Stomach smooth muscle (tissue), 2 donors: Measurements from ENCODE around the gene PSG6.
"Not testable (repeated sequence)": the region's sequence is repeated elsewhere in the genome, so short reads cannot be mapped to it uniquely, and the experiment has no call there.

Source experiments
- H3K27ac ChIP-seq: one replicate; pipeline ENCODE4 v1.7.0; 2013; ENCODE audit warnings: mild to moderate bottlenecking, low read length, inconsistent platforms
- H3K27me3 ChIP-seq, 2 donors: one replicate each; pipeline ENCODE4 v1.7.0; 2013; ENCODE audit warnings: low read length in 2 of 2; ENCODE audit not compliant: insufficient read depth in 2 of 2, control insufficient read depth in 1 of 2
- H3K36me3 ChIP-seq, 2 donors: one replicate each; pipeline ENCODE4 v1.7.0; 2013; ENCODE audit warnings: low read length in 2 of 2; ENCODE audit not compliant: control insufficient read depth in 2 of 2, insufficient read depth in 2 of 2
- H3K4me1 ChIP-seq: one replicate; pipeline ENCODE4 v1.7.0; 2013; ENCODE audit warnings: low read length; ENCODE audit not compliant: control insufficient read depth, insufficient read depth
- H3K4me3 ChIP-seq, 2 donors: one replicate each; pipeline ENCODE4 v1.7.0; 2013; ENCODE audit warnings: low read length in 2 of 2
- H3K9ac ChIP-seq, 2 donors: one replicate each; pipeline ENCODE4 v1.7.0; 2013; ENCODE audit warnings: low read length in 2 of 2, mild to moderate bottlenecking in 1 of 2
- H3K9me3 ChIP-seq, 2 donors: one replicate each; pipeline ENCODE4 v1.7.0; 2013; ENCODE audit warnings: low read length in 2 of 2; ENCODE audit not compliant: control insufficient read depth in 2 of 2
- donor health status: healthy.
- donor health status: Pancreatic carcinoma.

PSG6 gene

DNA sequence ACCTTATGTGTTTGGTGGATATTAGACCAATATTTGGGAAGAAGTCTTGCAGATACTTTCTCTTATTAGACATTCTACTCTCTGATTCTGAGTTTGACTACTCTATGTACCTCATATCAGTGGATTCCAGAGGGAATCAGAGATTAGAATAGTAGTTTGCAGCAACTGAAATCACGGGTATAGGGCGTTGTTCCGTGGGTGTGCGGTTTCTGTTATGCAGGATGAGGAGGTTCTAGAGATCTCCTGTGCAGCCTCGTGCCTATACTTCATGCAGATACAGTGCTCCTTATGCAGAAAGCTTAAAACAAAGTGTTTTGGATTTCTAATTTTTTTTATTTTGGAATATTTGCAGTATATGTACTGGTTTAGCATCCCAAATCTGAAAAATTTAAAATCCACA is 6.0 kb downstream of the PSG6 start:
- H3K9ac ChIP-seq, H3K27me3 ChIP-seq, H3K4me1 ChIP-seq, H3K4me3 ChIP-seq, H3K27ac ChIP-seq, H3K36me3 ChIP-seq, H3K9me3 ChIP-seq: not testable (repeated sequence)

DNA sequence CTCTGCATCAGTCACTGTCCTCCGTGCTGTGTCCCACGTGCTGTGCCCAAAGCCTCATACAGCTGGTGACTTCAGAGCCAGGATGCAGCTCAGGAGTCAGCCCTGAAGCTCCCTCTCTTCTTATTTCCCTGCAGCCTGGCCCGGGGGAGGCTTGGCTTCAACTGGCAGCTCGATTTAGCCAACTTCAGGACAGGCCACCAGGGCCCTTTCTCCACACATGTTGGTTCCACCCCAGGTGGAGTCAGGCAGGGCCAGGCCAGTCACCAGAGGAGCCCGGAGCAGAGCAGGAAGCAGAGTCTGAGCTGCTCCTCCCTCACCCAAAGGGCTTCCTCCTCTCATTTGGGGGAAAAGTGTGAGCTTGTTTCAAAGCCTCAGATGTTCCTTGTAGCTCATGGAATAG is 11.5 kb downstream of the PSG6 start:
- H3K27ac ChIP-seq, H3K9ac ChIP-seq, H3K9me3 ChIP-seq, H3K4me1 ChIP-seq, H3K4me3 ChIP-seq, H3K27me3 ChIP-seq, H3K36me3 ChIP-seq: not testable (repeated sequence)

GRCh38 chr19:42900561-42900960 is 17.1 kb downstream of the PSG6 start:
- H3K27me3 ChIP-seq, H3K9me3 ChIP-seq: not testable (repeated sequence)

DNA sequence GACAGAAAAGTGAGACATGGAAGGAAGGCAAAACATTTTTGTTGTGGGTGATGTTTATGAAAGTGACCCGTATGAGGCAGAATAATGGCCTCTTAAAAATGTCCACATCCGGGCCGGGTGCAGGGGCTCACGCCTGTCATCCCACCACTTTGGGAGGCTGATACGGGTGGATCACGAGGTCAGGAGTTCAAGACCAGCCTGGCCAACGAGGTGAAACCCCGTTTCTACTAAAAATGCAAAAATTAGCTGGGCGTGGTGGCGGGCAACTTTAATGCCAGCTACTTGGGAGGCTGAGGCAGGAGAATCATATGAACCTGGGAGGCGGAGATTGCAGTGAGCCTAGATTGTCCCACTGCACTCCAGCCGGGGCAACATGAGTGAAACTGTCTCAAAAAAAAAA is 18.0 kb downstream of the PSG6 start:
- not testable (repeated sequence) for H3K4me3 ChIP-seq, H3K36me3 ChIP-seq, H3K27me3 ChIP-seq, H3K27ac ChIP-seq, H3K9ac ChIP-seq, H3K9me3 ChIP-seq, H3K4me1 ChIP-seq

More at GRCh38 chr19:42900561-42900960, 17.1 kb downstream of the PSG6 start:
- H3K9ac ChIP-seq, H3K36me3 ChIP-seq, H3K4me1 ChIP-seq, H3K27ac ChIP-seq, H3K4me3 ChIP-seq: not testable (repeated sequence)

DNA sequence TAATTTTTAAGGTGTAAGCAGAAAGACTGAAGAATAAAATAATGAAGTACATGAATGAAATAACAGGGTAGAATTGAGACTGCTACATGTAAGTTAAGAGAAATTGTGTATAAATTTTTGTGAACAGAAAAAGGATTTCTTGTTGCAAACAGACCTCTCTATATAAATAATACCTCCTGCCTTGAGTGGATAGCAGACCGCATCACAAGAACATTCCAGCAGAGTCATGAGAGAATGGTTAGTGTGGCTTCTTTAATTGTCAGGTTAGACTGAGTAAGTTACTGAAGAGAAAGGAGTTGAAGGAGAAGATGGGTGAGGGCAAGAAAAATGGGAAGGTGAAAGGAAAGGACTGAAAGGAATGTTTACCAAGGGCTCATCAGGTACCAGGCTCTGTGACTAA is 18.6 kb downstream of the PSG6 start:
- not testable (repeated sequence) for H3K27ac ChIP-seq, H3K4me3 ChIP-seq, H3K9ac ChIP-seq, H3K36me3 ChIP-seq, H3K9me3 ChIP-seq, H3K4me1 ChIP-seq, H3K27me3 ChIP-seq

- not testable (repeated sequence) for H3K9me3 ChIP-seq, H3K9ac ChIP-seq, H3K36me3 ChIP-seq, H3K4me3 ChIP-seq, H3K27me3 ChIP-seq, H3K4me1 ChIP-seq, H3K27ac ChIP-seq
Observed at GRCh38 chr19:42898656-42899055, 19.0 kb downstream of the PSG6 start.

DNA sequence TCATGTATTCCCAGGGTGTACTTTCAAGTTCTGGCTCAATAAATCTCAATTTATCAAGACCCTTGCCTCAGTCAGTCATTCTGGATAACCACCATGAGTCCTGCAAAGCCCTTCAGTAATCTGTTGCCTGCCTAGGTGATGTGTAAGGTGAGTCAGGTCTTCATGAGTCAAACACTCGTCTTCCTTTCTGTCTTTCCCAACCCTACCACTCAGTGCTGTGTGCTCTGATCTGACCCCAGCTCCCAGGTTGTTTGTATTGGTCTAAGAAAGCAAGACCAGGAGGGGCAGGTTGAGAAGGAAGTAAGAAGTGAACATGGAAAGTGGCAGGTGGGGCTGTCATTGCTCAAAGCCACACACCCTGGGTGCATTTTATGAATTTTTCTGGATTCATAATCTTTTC is 20.0 kb downstream of the PSG6 start:
- not testable (repeated sequence) for H3K36me3 ChIP-seq, H3K9me3 ChIP-seq, H3K27ac ChIP-seq, H3K4me3 ChIP-seq, H3K9ac ChIP-seq, H3K27me3 ChIP-seq, H3K4me1 ChIP-seq

DNA sequence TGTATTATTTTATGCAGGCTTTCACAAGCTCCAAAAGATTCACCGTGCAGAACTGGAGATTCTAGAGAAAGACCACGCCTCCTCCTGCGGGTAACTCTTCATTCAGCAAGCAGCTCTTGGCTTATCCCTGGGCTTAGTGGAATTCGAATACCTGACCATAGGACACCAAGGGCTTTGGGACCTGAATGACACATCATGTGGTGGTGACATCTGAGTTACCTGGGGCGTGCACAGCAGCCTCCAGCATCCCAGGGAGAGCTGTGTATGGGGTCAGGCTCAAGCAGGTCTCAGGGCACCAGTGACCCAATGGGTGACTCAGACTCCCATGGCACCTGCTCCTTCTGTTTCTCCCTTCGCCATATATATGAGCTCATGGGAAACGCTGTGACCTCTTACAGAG is 27.2 kb downstream of the PSG6 start:
- not testable (repeated sequence) for H3K27me3 ChIP-seq, H3K4me1 ChIP-seq, H3K9me3 ChIP-seq, H3K4me3 ChIP-seq, H3K9ac ChIP-seq, H3K27ac ChIP-seq, H3K36me3 ChIP-seq

- H3K4me1 ChIP-seq, H3K9ac ChIP-seq, H3K27me3 ChIP-seq, H3K27ac ChIP-seq, H3K9me3 ChIP-seq, H3K4me3 ChIP-seq, H3K36me3 ChIP-seq: not testable (repeated sequence)
Observed at GRCh38 chr19:42887876-42888445, 29.7 kb downstream of the PSG6 start.

DNA sequence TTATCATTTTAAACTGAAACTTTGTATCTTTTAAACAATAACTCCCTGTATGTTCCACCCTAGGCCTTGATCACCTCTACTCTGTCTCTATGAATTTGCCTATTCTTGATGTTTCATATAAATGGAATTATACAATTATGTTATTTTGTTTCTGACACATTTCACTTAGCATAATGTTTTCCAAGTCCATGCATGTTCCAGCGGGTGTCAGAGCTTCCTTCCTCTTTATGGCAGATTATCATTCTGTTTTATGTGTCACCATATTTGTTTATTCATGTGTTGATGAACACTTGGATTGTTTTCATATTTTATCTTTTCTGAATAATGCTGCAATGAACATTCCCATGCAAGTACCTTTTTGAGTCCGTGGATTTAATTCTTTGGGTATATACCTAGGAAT is 35.0 kb downstream of the PSG6 start:
- not testable (repeated sequence) for H3K27me3 ChIP-seq, H3K9me3 ChIP-seq, H3K36me3 ChIP-seq, H3K9ac ChIP-seq, H3K4me3 ChIP-seq, H3K4me1 ChIP-seq, H3K27ac ChIP-seq

GRCh38 chr19:42882010-42882409 is 35.7 kb downstream of the PSG6 start:
- not testable (repeated sequence) for H3K27me3 ChIP-seq, H3K27ac ChIP-seq

DNA sequence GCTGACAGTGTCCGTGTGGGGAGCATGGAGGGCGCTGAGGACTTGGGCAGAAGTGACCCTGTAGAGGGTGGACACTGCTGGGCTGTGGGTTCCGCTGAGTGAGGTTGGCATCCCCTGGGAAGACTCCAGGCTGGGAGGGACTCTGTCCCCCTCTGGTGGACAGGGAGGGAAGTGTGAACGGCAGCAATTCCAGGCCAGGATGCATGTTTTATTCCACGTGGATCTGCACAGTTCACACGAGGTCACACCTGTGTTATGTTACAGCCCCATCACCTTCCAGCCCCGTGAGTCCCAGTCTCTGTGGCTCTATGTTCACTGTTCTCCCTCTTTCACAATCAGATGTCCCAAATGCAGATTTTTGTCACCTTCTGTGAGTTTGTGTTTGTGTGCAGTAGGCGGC is 36.4 kb downstream of the PSG6 start:
- H3K4me1 ChIP-seq, H3K4me3 ChIP-seq, H3K27me3 ChIP-seq, H3K9me3 ChIP-seq, H3K9ac ChIP-seq, H3K36me3 ChIP-seq, H3K27ac ChIP-seq: not testable (repeated sequence)

More at GRCh38 chr19:42882010-42882409, 35.7 kb downstream of the PSG6 start:
- H3K9ac ChIP-seq, H3K9me3 ChIP-seq, H3K4me3 ChIP-seq, H3K36me3 ChIP-seq, H3K4me1 ChIP-seq: not testable (repeated sequence)
